Uterus (tissue), 4 donors: ENCODE data around the gene LUC7L3. TPM values are rescaled to one million over a fixed set of nuclear protein-coding genes. Genes with fewer than 3 reads are reported as not detected.

Experiments used
- DNase-seq, 2 donors: peaks; one replicate each; pipeline ENCODE4 v3.0.0-alpha.2; 2019 to 2020
- H3K27ac ChIP-seq, 2 donors: fragments of 200-600 bp; sonication (generic); 1 replicate in 1 of 2; 2 replicates in 1 of 2; pipeline ENCODE4 v1.5.1; 2016 to 2018
- H3K27me3 ChIP-seq, 2 donors: fragments of 200-600 bp; sonication (generic); one replicate each; pipeline ENCODE4 v1.5.1; 2018 to 2019; ENCODE audit warnings: control low read depth in 1 of 2
- H3K36me3 ChIP-seq, 2 donors: fragments of 200-600 bp; sonication (generic); one replicate each; pipeline ENCODE4 v1.5.1; 2019; ENCODE audit warnings: control low read depth in 1 of 2
- H3K4me1 ChIP-seq, 2 donors: fragments of 200-600 bp; sonication (generic); one replicate each; pipeline ENCODE4 v1.5.1; 2018 to 2019; ENCODE audit warnings: control low read depth in 1 of 2
- H3K4me3 ChIP-seq, 2 donors: fragments of 200-600 bp; sonication (generic); 1 replicate in 1 of 2; 2 replicates in 1 of 2; pipeline ENCODE4 v1.5.1; 2018 to 2019; ENCODE audit warnings: mild to moderate bottlenecking in 1 of 2
- H3K9me3 ChIP-seq, 2 donors: fragments of 200-600 bp; sonication (generic); one replicate each; pipeline ENCODE4 v1.5.1; 2019; ENCODE audit warnings: control low read depth in 1 of 2
- POLR2A ChIP-seq, 2 donors: fragments of 450-650 bp; IDR thresholded peaks; one replicate each; pipeline ENCODE4 v1.6.1; 2016; ENCODE audit warnings: antibody characterized with exemption in 2 of 2, mild to moderate bottlenecking in 1 of 2, moderate library complexity in 1 of 2
- intact Hi-C: fragments of 100-400 bp; cut with DNase I; formaldehyde crosslinking; loops from one replicate; pipeline ENCODE4 v1.15.1; 2023; ENCODE audit warnings: low total_unique reads
- total RNA-seq, 4 donors: library from RNA; depleted of rRNA in 3 of 4; stranded (reverse); fragments of >200 nt in 3 of 4; gene quantifications; one replicate each; pipeline versions ENCODE4 v1.1.0 to v1.2.4, GENCODE V29; 2014 to 2023
- TF ChIP-seq, protein P1 (sequence below), 4 experiments: fragments of 200-600 bp in 2 of 4; fragments of 450-650 bp in 2 of 4; sonication (generic) in 2 of 4; IDR thresholded peaks; one replicate each; pipeline ENCODE4 v1.5.1; 2016 to 2019; ENCODE audit warnings: antibody characterized with exemption in 4 of 4, mild to moderate bottlenecking in 2 of 4, moderate library complexity in 1 of 4
- donor health status: DM: yes; HTN: yes; CAD: no.

LUC7L3 gene
- total RNA-seq, 4 donors from 2014 or later = 98.1 to 221 (median 163) TPM

GRCh38 chr17:50681263-50682200 is 37.9 kb upstream of the LUC7L3 start:
- Histone ChIP-seq H3K27ac (peak overlapping the region; percentile 32 to 50), H3K4me3 (no peak overlapping the region), H3K9me3 (no peaks in the 10 kb centered on the region), H3K36me3 (no peaks in the 10 kb centered on the region), H3K4me1 (peaks cover 5 to 7% of the 10 kb centered on the region in 2 donors), H3K27me3 (no peaks in the 10 kb centered on the region)
- no peak for TF ChIP-seq POLR2A (IDR thresholded peaks at IDR 0.05)
- TF ChIP-seq, protein P1, sequence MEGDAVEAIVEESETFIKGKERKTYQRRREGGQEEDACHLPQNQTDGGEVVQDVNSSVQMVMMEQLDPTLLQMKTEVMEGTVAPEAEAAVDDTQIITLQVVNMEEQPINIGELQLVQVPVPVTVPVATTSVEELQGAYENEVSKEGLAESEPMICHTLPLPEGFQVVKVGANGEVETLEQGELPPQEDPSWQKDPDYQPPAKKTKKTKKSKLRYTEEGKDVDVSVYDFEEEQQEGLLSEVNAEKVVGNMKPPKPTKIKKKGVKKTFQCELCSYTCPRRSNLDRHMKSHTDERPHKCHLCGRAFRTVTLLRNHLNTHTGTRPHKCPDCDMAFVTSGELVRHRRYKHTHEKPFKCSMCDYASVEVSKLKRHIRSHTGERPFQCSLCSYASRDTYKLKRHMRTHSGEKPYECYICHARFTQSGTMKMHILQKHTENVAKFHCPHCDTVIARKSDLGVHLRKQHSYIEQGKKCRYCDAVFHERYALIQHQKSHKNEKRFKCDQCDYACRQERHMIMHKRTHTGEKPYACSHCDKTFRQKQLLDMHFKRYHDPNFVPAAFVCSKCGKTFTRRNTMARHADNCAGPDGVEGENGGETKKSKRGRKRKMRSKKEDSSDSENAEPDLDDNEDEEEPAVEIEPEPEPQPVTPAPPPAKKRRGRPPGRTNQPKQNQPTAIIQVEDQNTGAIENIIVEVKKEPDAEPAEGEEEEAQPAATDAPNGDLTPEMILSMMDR (IDR thresholded peaks at IDR 0.05) = peak; percentile 43 to 76 (median 62)
- DNase-seq = peak; percentile 57 to 70
- intact Hi-C loops = loop anchor here (10.0 kb wide), 1 partner anchor 137 kb away; the partner anchor contains the start of gene SPATA20

- Histone ChIP-seq H3K9me3 (no peaks in the 10 kb centered on the region), H3K36me3 (no peaks in the 10 kb centered on the region), H3K4me1 (peaks cover 5 to 11% of the 10 kb centered on the region in 2 donors), H3K27me3 (no peaks in the 10 kb centered on the region), H3K4me3 (no peak overlapping the region), H3K27ac (no peak overlapping the region)
- intact Hi-C loops = loop anchor here (10.0 kb wide), 1 partner anchor 138 kb away; the partner anchor contains the start of gene SPATA20
- DNase-seq = no peak
- TF ChIP-seq POLR2A (IDR thresholded peaks at IDR 0.05) = no peak
- TF ChIP-seq, protein P1 (IDR thresholded peaks at IDR 0.05) = no peak
Measured at GRCh38 chr17:50682441-50682840, 37.0 kb upstream of the LUC7L3 start.

DNA sequence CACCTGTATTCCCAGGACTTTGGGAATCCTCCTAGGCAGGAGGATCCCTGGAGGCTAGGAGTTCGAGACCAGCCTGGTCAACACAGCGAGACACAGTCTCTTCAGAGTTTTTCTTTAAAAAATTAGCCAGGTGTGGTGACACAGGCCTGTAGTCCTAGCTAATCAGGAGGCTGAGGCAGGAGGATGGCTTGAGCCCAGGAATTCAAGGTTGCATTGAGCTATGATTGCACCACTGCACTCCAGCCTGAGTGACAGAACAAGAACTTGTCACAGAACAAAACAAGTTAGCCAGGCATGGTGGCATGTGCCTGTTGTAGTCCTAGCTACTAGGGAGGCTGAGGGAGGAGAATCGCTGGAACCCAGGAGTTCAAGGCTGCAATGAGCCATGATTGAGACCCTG is 36.5 kb upstream of the LUC7L3 start:
- no peaks in the 10 kb centered on the region for H3K27me3 ChIP-seq
- no peaks in the 10 kb centered on the region for H3K36me3 ChIP-seq
- no peak for TF ChIP-seq POLR2A (IDR thresholded peaks at IDR 0.05)
- TF ChIP-seq, protein P1 (IDR thresholded peaks at IDR 0.05) = no peak
- no peak overlapping the region for H3K27ac ChIP-seq
- no peak for DNase-seq
- intact Hi-C loops = loop anchor here (10.0 kb wide), 1 partner anchor 138 kb away; the partner anchor contains the start of gene SPATA20
- H3K4me1 ChIP-seq = peaks cover 5 to 16% of the 10 kb centered on the region in 2 donors
- H3K9me3 ChIP-seq = no peaks in the 10 kb centered on the region
- H3K4me3 ChIP-seq = no peak overlapping the region

GRCh38 chr17:50683434-50684287 is 35.7 kb upstream of the LUC7L3 start:
- H3K9me3 ChIP-seq = no peaks in the 10 kb centered on the region
- no peaks in the 10 kb centered on the region for H3K27me3 ChIP-seq
- H3K4me1 ChIP-seq = peaks cover 5 to 17% of the 10 kb centered on the region in 2 donors
- no peak for TF ChIP-seq POLR2A (IDR thresholded peaks at IDR 0.05)
- TF ChIP-seq, protein P1 (IDR thresholded peaks at IDR 0.05) = no peak
- intact Hi-C loops = loop anchor here (10.0 kb wide), 1 partner anchor 139 kb away; the partner anchor contains the start of gene SPATA20
- no peak overlapping the region for H3K27ac ChIP-seq
- H3K36me3 ChIP-seq = no peaks in the 10 kb centered on the region
- DNase-seq = no peak
- no peak overlapping the region for H3K4me3 ChIP-seq
